Islet precursor cell (in vitro differentiated cells): ENCODE measurements around the gene PLS1.

Experiments
- DNase-seq: peaks from one replicate; pipeline ENCODE4 v3.0.0-alpha.2; 2018

The PLS1 gene

GRCh38 chr3:142642956-142643355, 46.8 kb downstream of the PLS1 start:
- DNase-seq, result no peak

- no peak for DNase-seq
Measured at GRCh38 chr3:142644502-142644901, 48.3 kb downstream of the PLS1 start.

GRCh38 chr3:142645236-142645793, 49.1 kb downstream of the PLS1 start:
- no peak for DNase-seq

- no peak for DNase-seq
Measured at GRCh38 chr3:142646020-142646785, 50.0 kb downstream of the PLS1 start.

GRCh38 chr3:142647856-142648255, 51.7 kb downstream of the PLS1 start:
- no peak for DNase-seq

- DNase-seq, result no peak
Measured at GRCh38 chr3:142648950-142649349, 52.8 kb downstream of the PLS1 start.

GRCh38 chr3:142650001-142650693, 54.0 kb downstream of the PLS1 start:
- DNase-seq, result no peak

GRCh38 chr3:142651711-142652110, 55.5 kb downstream of the PLS1 start:
- no peak for DNase-seq

GRCh38 chr3:142652826-142653292, 56.7 kb downstream of the PLS1 start:
- DNase-seq, result no peak

- DNase-seq, result no peak
Measured at GRCh38 chr3:142656575-142656974, 60.4 kb downstream of the PLS1 start.

- DNase-seq, result no peak
Measured at GRCh38 chr3:142657033-142657432, 60.8 kb downstream of the PLS1 start.

- DNase-seq, result no peak
Measured at GRCh38 chr3:142660383-142660782, 64.2 kb downstream of the PLS1 start.

GRCh38 chr3:142660893-142661292, 64.7 kb downstream of the PLS1 start:
- no peak for DNase-seq

GRCh38 chr3:142663865-142664264, 67.7 kb downstream of the PLS1 start:
- DNase-seq, result no peak

- DNase-seq, result no peak
Measured at GRCh38 chr3:142664311-142664710, 68.1 kb downstream of the PLS1 start.

- no peak for DNase-seq
Measured at GRCh38 chr3:142664819-142665218, 68.6 kb downstream of the PLS1 start.

- no peak for DNase-seq
Measured at GRCh38 chr3:142670120-142670519, 73.9 kb downstream of the PLS1 start.

GRCh38 chr3:142676151-142676550, 80.0 kb downstream of the PLS1 start:
- no peak for DNase-seq

GRCh38 chr3:142680710-142681109, 84.5 kb downstream of the PLS1 start:
- DNase-seq, result no peak

GRCh38 chr3:142690613-142691012, 94.4 kb downstream of the PLS1 start:
- no peak for DNase-seq

- no peak for DNase-seq
Measured at GRCh38 chr3:142691527-142691926, 95.3 kb downstream of the PLS1 start.

GRCh38 chr3:142693136-142693853, 97.1 kb downstream of the PLS1 start:
- DNase-seq, result no peak

- no peak for DNase-seq
Measured at GRCh38 chr3:142694225-142694624, 98.0 kb downstream of the PLS1 start.
